ENCODE measurements around the gene TBC1D22A. TPM values are rescaled to one million over a fixed set of nuclear protein-coding genes. Genes with fewer than 3 reads are reported as not detected.

TBC1D22A gene
- total and polyA plus RNA-seq, 2 experiments from 2014 or later = 9.6 to 13.3 TPM

GRCh38 chr22:47132428-47132825 is 370.0 kb downstream of the TBC1D22A start:
- H3K4me1 ChIP-seq (ENCODE audit: insufficient read depth) = no peaks in the 10 kb centered on the region
- H3K4me3 Mint-ChIP-seq = no peak overlapping the region
- no peaks in the 10 kb centered on the region for H3K79me2 ChIP-seq (replicated peaks; ENCODE audit: insufficient read depth)
- H3K9me3 Mint-ChIP-seq = no peaks in the 10 kb centered on the region
- no peaks in the 10 kb centered on the region for H3K27me3 ChIP-seq (ENCODE audit: insufficient read depth)
- no peak overlapping the region for H3K4me2 ChIP-seq
- H3K27me3 Mint-ChIP-seq (ENCODE audit: insufficient read depth, low read depth, poor library complexity) = peaks cover 5% of the 10 kb centered on the region
- DNase-seq (ENCODE audit: low spot score) = no peak
- H3K27ac ChIP-seq (ENCODE audit: low read depth) = no peak overlapping the region
- H3K4me1 Mint-ChIP-seq = no peaks in the 10 kb centered on the region; the same call in 2 of the 3 replicates
- H3K36me3 Mint-ChIP-seq (ENCODE audit: low read depth) = no peaks in the 10 kb centered on the region
- TF ChIP-seq EZH2phosphoT487 (IDR thresholded peaks at IDR 0.05; ENCODE audit: unreplicated experiment) = no peak
- no peaks in the 10 kb centered on the region for H3K36me3 ChIP-seq (ENCODE audit: insufficient read depth)
- peak overlapping the region; percentile 26 for H3K27ac Mint-ChIP-seq
- H2AFZ ChIP-seq = no peak overlapping the region
- no peaks in the 10 kb centered on the region for H3K9me2 ChIP-seq (ENCODE audit: insufficient read depth)
- no peaks in the 10 kb centered on the region for H3F3A ChIP-seq (replicated peaks; ENCODE audit: low read depth)
- no peak for ATAC-seq
- H4K20me1 ChIP-seq (replicated peaks; ENCODE audit: insufficient read depth) = no peaks in the 10 kb centered on the region
- no peak overlapping the region for H3K4me3 ChIP-seq

GRCh38 chr22:47133061-47133969 is 370.9 kb downstream of the TBC1D22A start:
- Histone ChIP-seq H3K4me3 (no peak overlapping the region), H3K27me3 (ENCODE audit: insufficient read depth) (no peaks in the 10 kb centered on the region), H3F3A (replicated peaks; ENCODE audit: low read depth) (no peaks in the 10 kb centered on the region), H3K36me3 (ENCODE audit: insufficient read depth) (no peaks in the 10 kb centered on the region), H2AFZ (no peak overlapping the region), H3K4me1 (ENCODE audit: insufficient read depth) (no peaks in the 10 kb centered on the region), H4K20me1 (replicated peaks; ENCODE audit: insufficient read depth) (no peaks in the 10 kb centered on the region), H3K9me2 (ENCODE audit: insufficient read depth) (no peaks in the 10 kb centered on the region), H3K27ac (ENCODE audit: low read depth) (no peak overlapping the region), H3K4me2 (no peak overlapping the region), H3K79me2 (replicated peaks; ENCODE audit: insufficient read depth) (no peaks in the 10 kb centered on the region)
- DNase-seq (ENCODE audit: low spot score) (no peak), ATAC-seq (peak; percentile 78)
- no peak overlapping the region for H3K4me3 Mint-ChIP-seq
- H3K4me1 Mint-ChIP-seq = no peaks in the 10 kb centered on the region; the same call in 2 of the 3 replicates
- no peaks in the 10 kb centered on the region for H3K36me3 Mint-ChIP-seq (ENCODE audit: low read depth)
- H3K27ac Mint-ChIP-seq = no peak overlapping the region
- TF ChIP-seq ZNF331 (CRISPR knock-in tag; IDR thresholded peaks at IDR 0.05; ENCODE audit: low read depth) (no peak), CREB1 (CRISPR knock-in tag; IDR thresholded peaks at IDR 0.05; ENCODE audit: low read depth) (no peak), EZH2phosphoT487 (IDR thresholded peaks at IDR 0.05; ENCODE audit: unreplicated experiment) (no peak), POLR2AphosphoS5 (IDR thresholded peaks at IDR 0.05; ENCODE audit: low read depth) (no peak)
- peaks cover 5% of the 10 kb centered on the region for H3K27me3 Mint-ChIP-seq (ENCODE audit: insufficient read depth, low read depth, poor library complexity)
- H3K9me3 Mint-ChIP-seq = no peaks in the 10 kb centered on the region

- no peaks in the 10 kb centered on the region for H3F3A ChIP-seq (replicated peaks; ENCODE audit: low read depth)
- H3K4me3 ChIP-seq = no peak overlapping the region
- H3K4me3 Mint-ChIP-seq = no peak overlapping the region
- no peaks in the 10 kb centered on the region; the same call in 2 of the 3 replicates for H3K4me1 Mint-ChIP-seq
- H3K79me2 ChIP-seq (replicated peaks; ENCODE audit: insufficient read depth) = no peaks in the 10 kb centered on the region
- H2AFZ ChIP-seq = no peak overlapping the region
- no peak overlapping the region for H3K4me2 ChIP-seq
- no peaks in the 10 kb centered on the region for H3K4me1 ChIP-seq (ENCODE audit: insufficient read depth)
- H3K27me3 ChIP-seq (ENCODE audit: insufficient read depth) = no peaks in the 10 kb centered on the region
- no peak overlapping the region for H3K27ac ChIP-seq (ENCODE audit: low read depth)
- H3K27ac Mint-ChIP-seq = no peak overlapping the region
- TF ChIP-seq REST (IDR thresholded peaks at IDR 0.05; ENCODE audit: unreplicated experiment) (no peak), EZH2phosphoT487 (IDR thresholded peaks at IDR 0.05; ENCODE audit: unreplicated experiment) (no peak)
- DNase-seq (ENCODE audit: low spot score) (no peak), ATAC-seq (no peak)
- H3K9me3 Mint-ChIP-seq = no peaks in the 10 kb centered on the region
- H3K36me3 ChIP-seq (ENCODE audit: insufficient read depth) = no peaks in the 10 kb centered on the region
- H3K36me3 Mint-ChIP-seq (ENCODE audit: low read depth) = no peaks in the 10 kb centered on the region
- peaks cover 8% of the 10 kb centered on the region for H3K27me3 Mint-ChIP-seq (ENCODE audit: insufficient read depth, low read depth, poor library complexity)
- no peaks in the 10 kb centered on the region for H3K9me2 ChIP-seq (ENCODE audit: insufficient read depth)
- H4K20me1 ChIP-seq (replicated peaks; ENCODE audit: insufficient read depth) = no peaks in the 10 kb centered on the region
Observed at GRCh38 chr22:47134222-47134621, 371.8 kb downstream of the TBC1D22A start.
